CD14-positive monocyte (primary cell): ENCODE results near the gene MED28. TPM values are rescaled to one million over a fixed set of nuclear protein-coding genes. Genes with fewer than 3 reads are reported as not detected.

Experiments
- DNase-seq, 3 donors: peaks; one replicate each; pipeline ENCODE4 v3.0.0-alpha.2; 2011 to 2022
- H2AFZ ChIP-seq: 2 replicates; pipeline ENCODE4 v1.6.0; 2012; ENCODE audit warnings: mild to moderate bottlenecking, low read depth, low read length, inconsistent platforms; ENCODE audit not compliant: insufficient read depth, poor library complexity, severe bottlenecking
- H3K27ac ChIP-seq, 2 donors: 1 replicate in 1 of 2; 2 replicates in 1 of 2; pipeline ENCODE4 v1.5.1; 2012 to 2013; ENCODE audit warnings: low read length in 2 of 2, control low read depth in 1 of 2, inconsistent platforms in 1 of 2, low read depth in 1 of 2, mild to moderate bottlenecking in 1 of 2
- H3K27me3 ChIP-seq, 2 donors: one replicate each; pipeline versions ENCODE4 v1.6.0 to v1.6.1; 2011 to 2013; ENCODE audit warnings: low read length in 2 of 2; ENCODE audit not compliant: control insufficient read depth in 2 of 2, insufficient read depth in 2 of 2
- H3K36me3 ChIP-seq, 2 donors: replicated peaks in 1 of 2; 1 replicate in 1 of 2; 2 replicates in 1 of 2; pipeline versions ENCODE4 v1.5.1 to v1.6.1; 2012 to 2013; ENCODE audit warnings: low read length in 2 of 2, control low read depth in 1 of 2, inconsistent platforms in 1 of 2, mild to moderate bottlenecking in 1 of 2; ENCODE audit not compliant: insufficient read depth in 2 of 2, control insufficient read depth in 1 of 2
- H3K4me1 ChIP-seq, 2 donors: 1 replicate in 1 of 2; 2 replicates in 1 of 2; pipeline versions ENCODE4 v1.5.1 to v1.6.1; 2012 to 2013; ENCODE audit warnings: low read length in 2 of 2, control low read depth in 1 of 2, inconsistent platforms in 1 of 2, mild to moderate bottlenecking in 1 of 2, moderate library complexity in 1 of 2; ENCODE audit not compliant: insufficient read depth in 2 of 2, control insufficient read depth in 1 of 2
- H3K4me2 ChIP-seq: replicated peaks from 2 replicates; pipeline ENCODE3; 2012; ENCODE audit warnings: low read length, moderate library complexity, mild to moderate bottlenecking; ENCODE audit not compliant: poor library complexity, severe bottlenecking; ENCODE audit errors: extremely low read depth
- H3K4me3 ChIP-seq, 3 experiments: fragments of 200-600 bp in 1 of 3; sonication (generic) in 1 of 3; replicated peaks in 1 of 3; 1 replicate in 2 of 3; 2 replicates in 1 of 3; pipeline ENCODE4 v1.5.1; 2011 to 2013; ENCODE audit warnings: low read length in 3 of 3, mild to moderate bottlenecking in 3 of 3, control low read depth in 2 of 3, low read depth in 2 of 3, inconsistent platforms in 1 of 3, moderate library complexity in 1 of 3
- H3K79me2 ChIP-seq: 2 replicates; pipeline ENCODE4 v1.6.0; 2012; ENCODE audit warnings: mild to moderate bottlenecking, control low read depth, inconsistent platforms, low read length, moderate library complexity; ENCODE audit not compliant: insufficient read depth
- H3K9ac ChIP-seq: 2 replicates; pipeline ENCODE4 v1.6.0; 2017; ENCODE audit warnings: low read length, mild to moderate bottlenecking; ENCODE audit not compliant: insufficient read depth, poor library complexity, severe bottlenecking
- H3K9me3 ChIP-seq, 2 donors: replicated peaks in 1 of 2; 1 replicate in 1 of 2; 2 replicates in 1 of 2; pipeline versions ENCODE4 v1.5.1 to v1.6.1; 2012 to 2013; ENCODE audit warnings: low read length in 2 of 2, control low read depth in 1 of 2; ENCODE audit not compliant: control insufficient read depth in 1 of 2, insufficient read depth in 1 of 2
- H4K20me1 ChIP-seq: 2 replicates; pipeline ENCODE4 v1.6.0; 2012; ENCODE audit warnings: mild to moderate bottlenecking, low read length, control low read depth, moderate library complexity; ENCODE audit not compliant: insufficient read depth
- H3K27ac Mint-ChIP-seq, 7 donors: one replicate each; pipeline ENCODE4 v1.8.0; 2020; ENCODE audit warnings: mild to moderate bottlenecking in 7 of 7, mixed read lengths in 7 of 7, moderate library complexity in 6 of 7, inconsistent platforms in 2 of 7
- H3K27me3 Mint-ChIP-seq, 3 donors: one replicate each; pipeline ENCODE4 v1.8.0; 2021 to 2022; ENCODE audit warnings: low read depth in 3 of 3, mild to moderate bottlenecking in 3 of 3, mixed read lengths in 3 of 3, moderate library complexity in 3 of 3, inconsistent platforms in 1 of 3
- H3K36me3 Mint-ChIP-seq, 2 donors: one replicate each; pipeline ENCODE4 v1.8.0; 2020; ENCODE audit warnings: mixed read lengths in 2 of 2, inconsistent platforms in 1 of 2, mild to moderate bottlenecking in 1 of 2
- H3K4me1 Mint-ChIP-seq: one replicate; pipeline ENCODE4 v1.8.0; 2020; ENCODE audit warnings: mild to moderate bottlenecking, mixed read lengths
- H3K4me3 Mint-ChIP-seq, 2 donors: one replicate each; pipeline ENCODE4 v1.8.0; 2020; ENCODE audit warnings: mild to moderate bottlenecking in 2 of 2, mixed read lengths in 2 of 2, moderate library complexity in 1 of 2
- H3K9me3 Mint-ChIP-seq, 7 donors: one replicate each; pipeline ENCODE4 v1.8.0; 2020 to 2022; ENCODE audit warnings: mixed read lengths in 7 of 7, mild to moderate bottlenecking in 6 of 7, moderate library complexity in 6 of 7, inconsistent platforms in 2 of 7
- CTCF ChIP-seq: fragments of 200-600 bp; IDR thresholded peaks from one replicate; pipeline ENCODE4 v1.8.0; 2022; ENCODE audit warnings: antibody characterized with exemption, mild to moderate bottlenecking
- WGBS: methylation state at CpG from one replicate; pipeline ENCODE4 v1.1.5; 2013; ENCODE audit warnings: missing lambda C conversion rate; ENCODE audit not compliant: insufficient coverage; 5-methylcytosine and 5-hydroxymethylcytosine counted together
- intact Hi-C, 2 donors: fragments of 100-400 bp; cut with micrococcal nuclease; formaldehyde crosslinking; loops; one replicate each; pipeline versions ENCODE4 v1.15.0 to v1.15.1; 2023
- polyA plus RNA-seq, 3 donors: library from polyadenylated mRNA; depleted of rRNA in 1 of 3; unstranded in 2 of 3; stranded (reverse) in 1 of 3; fragments of 300-500 nt in 2 of 3; fragments of >200 nt in 1 of 3; fragmentation: Illumina TruSeq in 2 of 3; gene quantifications; 1 replicate in 2 of 3; 2 replicates in 1 of 3; pipeline ENCODE4 v1.2.3, GENCODE V29; 2012 to 2021

MED28 gene
- polyA plus RNA-seq, 3 donors: 8.6 to 46.4 (median 43.5) TPM

- intact Hi-C loops: no loop called here
- Mint-ChIP-seq H3K36me3 (no peaks in the 10 kb centered on the region), H3K4me3 (no peak overlapping the region), H3K27me3 (peaks cover 0 to 7% (median 2%) of the 10 kb centered on the region in 3 donors), H3K9me3 (peaks cover under 1 to 13% (median 3%) of the 10 kb centered on the region in 7 donors), H3K27ac (no peak overlapping the region), H3K4me1 (peaks cover 25% of the 10 kb centered on the region)
- no peak for TF ChIP-seq CTCF
- no peaks in the 10 kb centered on the region for H3K36me3 ChIP-seq
- no peak for DNase-seq
- H3K9me3 ChIP-seq: no peaks in the 10 kb centered on the region
- 88% methylated on average over 2 of the region's 3 CpGs for WGBS
- H3K4me1 ChIP-seq: peaks cover 11 to 23% of the 10 kb centered on the region in 2 donors
- no peak overlapping the region for H3K9ac ChIP-seq
- no peak overlapping the region for H3K4me3 ChIP-seq
- H4K20me1 ChIP-seq: no peaks in the 10 kb centered on the region
- H3K27me3 ChIP-seq: no peaks in the 10 kb centered on the region
- H3K4me2 ChIP-seq: no peak overlapping the region
- no peaks in the 10 kb centered on the region for H3K79me2 ChIP-seq
- no peak overlapping the region for H3K27ac ChIP-seq
- no peak overlapping the region for H2AFZ ChIP-seq
Measured at GRCh38 chr4:17667253-17667652, 52.8 kb downstream of the MED28 start.

GRCh38 chr4:17667653-17668201, 53.3 kb downstream of the MED28 start:
- Histone ChIP-seq H3K4me2 (no peak overlapping the region), H4K20me1 (no peaks in the 10 kb centered on the region), H2AFZ (no peak overlapping the region), H3K9ac (no peak overlapping the region), H3K4me1 (peaks cover 9 to 18% of the 10 kb centered on the region in 2 donors), H3K36me3 (no peaks in the 10 kb centered on the region), H3K27me3 (no peaks in the 10 kb centered on the region), H3K9me3 (no peaks in the 10 kb centered on the region), H3K79me2 (no peaks in the 10 kb centered on the region), H3K27ac (no peak overlapping the region), H3K4me3 (no peak overlapping the region)
- no peak for DNase-seq
- Mint-ChIP-seq H3K27ac (no peak overlapping the region), H3K4me1 (peaks cover 20% of the 10 kb centered on the region), H3K36me3 (no peaks in the 10 kb centered on the region), H3K9me3 (peaks cover 2 to 14% (median 4%) of the 10 kb centered on the region in 7 donors), H3K4me3 (no peak overlapping the region), H3K27me3 (peaks cover 0 to 7% (median 2%) of the 10 kb centered on the region in 3 donors)
- WGBS: 91% methylated on average over 3 of the region's 3 CpGs
- intact Hi-C loops: no loop called here
- TF ChIP-seq CTCF: no peak
